Muscle layer of duodenum (tissue), 2 donors: ENCODE measurements around the gene AKT1.
"Not testable (repeated sequence)": the region's sequence is repeated elsewhere in the genome, so short reads cannot be mapped to it uniquely, and the experiment has no call there.

Source experiments
- H3K27ac ChIP-seq: one replicate; pipeline ENCODE4 v1.7.0; 2013; ENCODE audit warnings: mild to moderate bottlenecking, low read length
- H3K27me3 ChIP-seq: one replicate; pipeline ENCODE4 v1.7.0; 2013; ENCODE audit warnings: low read depth, mild to moderate bottlenecking, control low read depth, low read length
- H3K36me3 ChIP-seq, 2 donors: one replicate each; pipeline ENCODE4 v1.7.0; 2013; ENCODE audit warnings: low read length in 2 of 2, control low read depth in 1 of 2, mild to moderate bottlenecking in 1 of 2; ENCODE audit not compliant: insufficient read depth in 2 of 2, control insufficient read depth in 1 of 2
- H3K4me1 ChIP-seq, 2 donors: one replicate each; pipeline ENCODE4 v1.7.0; 2013; ENCODE audit warnings: low read length in 2 of 2, mild to moderate bottlenecking in 2 of 2, control low read depth in 1 of 2, moderate library complexity in 1 of 2; ENCODE audit not compliant: insufficient read depth in 2 of 2, control insufficient read depth in 1 of 2
- H3K4me3 ChIP-seq, 2 donors: one replicate each; pipeline ENCODE4 v1.7.0; 2013; ENCODE audit warnings: low read length in 2 of 2, low read depth in 1 of 2, mild to moderate bottlenecking in 1 of 2
- H3K9me3 ChIP-seq, 2 donors: one replicate each; pipeline ENCODE4 v1.7.0; 2013; ENCODE audit warnings: low read length in 2 of 2, control low read depth in 1 of 2, mild to moderate bottlenecking in 1 of 2; ENCODE audit not compliant: control insufficient read depth in 1 of 2
- donor health status: healthy.

AKT1 gene

GRCh38 chr14:104753528-104754212, 41.9 kb downstream of the AKT1 start:
- no peaks in the 10 kb centered on the region for H3K9me3 ChIP-seq

GRCh38 chr14:104752735-104753527, 42.6 kb downstream of the AKT1 start, which contains the start of gene SIVA1:
Gene SIVA1 (plus strand): TSS chr14:104753147. CDS start chr14:104753202, 55 bp downstream.
- Histone ChIP-seq H3K4me3 (peak within 1 kb of the TSS; percentile 79 to 98), H3K4me1 (peaks cover 25 to 36% of the 10 kb centered on the region in 2 donors), H3K27me3 (no peaks in the 10 kb centered on the region), H3K9me3 (no peaks in the 10 kb centered on the region), H3K27ac (peak within 1 kb of the TSS; percentile 69), H3K36me3 (peaks cover 22 to 31% of the 10 kb centered on the region in 2 donors)

More at GRCh38 chr14:104753528-104754212, 41.9 kb downstream of the AKT1 start:
- H3K27me3 ChIP-seq: no peaks in the 10 kb centered on the region
- H3K36me3 ChIP-seq: peaks cover 27 to 38% of the 10 kb centered on the region in 2 donors
- peak overlapping the region; percentile 23 for H3K27ac ChIP-seq
- peak overlapping the region; percentile 79 to 98 for H3K4me3 ChIP-seq
- peaks cover 22 to 36% of the 10 kb centered on the region in 2 donors for H3K4me1 ChIP-seq

- H3K27me3 ChIP-seq: no peaks in the 10 kb centered on the region
- H3K36me3 ChIP-seq: peaks cover 16 to 26% of the 10 kb centered on the region in 2 donors
- H3K27ac ChIP-seq: no peak overlapping the region
- peak overlapping the region; percentile 56 to 98 for H3K4me3 ChIP-seq
- H3K9me3 ChIP-seq: no peaks in the 10 kb centered on the region
- H3K4me1 ChIP-seq: peaks cover 25 to 36% of the 10 kb centered on the region in 2 donors
Observed at GRCh38 chr14:104752423-104752734, 43.2 kb downstream of the AKT1 start.

DNA sequence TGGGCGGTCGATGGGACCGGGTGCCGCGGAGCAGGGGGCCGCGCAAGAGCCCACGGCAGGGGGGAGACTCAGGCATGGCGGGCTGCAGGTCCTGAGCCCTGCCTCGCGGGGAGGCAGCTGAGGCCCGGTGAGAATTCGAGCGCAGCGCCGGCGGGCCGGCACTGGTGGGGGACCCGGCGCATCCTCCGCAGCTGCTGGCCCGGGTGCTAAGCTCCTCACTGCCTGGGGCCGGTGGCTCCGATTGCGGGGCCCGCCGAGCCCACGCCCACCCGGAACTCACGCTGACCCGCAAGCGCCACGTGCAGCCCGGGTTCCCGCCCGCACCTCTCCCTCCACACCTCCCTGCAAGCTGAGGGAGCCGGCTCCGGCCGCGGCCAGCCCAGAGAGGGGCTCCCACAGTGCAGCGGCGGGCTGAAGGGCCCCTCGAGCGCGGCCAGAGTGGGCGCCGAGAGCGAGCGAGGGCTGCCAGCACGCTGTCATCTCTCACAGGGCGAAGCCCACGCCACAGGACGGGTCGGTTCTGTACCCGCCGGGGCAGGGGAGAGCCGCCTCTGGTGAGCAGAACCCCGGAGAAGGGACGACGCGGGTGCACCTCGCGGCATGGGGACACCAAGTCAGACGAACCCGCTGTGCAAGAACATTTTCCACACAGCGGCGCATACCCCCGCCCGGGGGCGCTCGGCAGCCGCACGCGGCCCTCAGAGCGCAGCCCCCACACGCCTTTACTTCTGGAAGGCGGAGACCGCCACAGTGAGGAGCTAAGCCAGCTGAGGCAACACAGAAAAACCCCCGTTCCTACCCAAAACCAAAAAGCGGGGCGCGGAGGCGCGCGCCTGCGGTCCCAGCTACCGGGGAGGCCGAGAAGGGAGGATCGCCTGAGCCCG, 43.8 kb downstream of the AKT1 start:
- peak overlapping the region; percentile 56 to 98 for H3K4me3 ChIP-seq
- no peak overlapping the region for H3K27ac ChIP-seq
- H3K4me1 ChIP-seq: peaks cover 28 to 36% of the 10 kb centered on the region in 2 donors
- peaks cover 11 to 20% of the 10 kb centered on the region in 2 donors for H3K36me3 ChIP-seq
- H3K27me3 ChIP-seq: no peaks in the 10 kb centered on the region
- no peaks in the 10 kb centered on the region for H3K9me3 ChIP-seq

DNA sequence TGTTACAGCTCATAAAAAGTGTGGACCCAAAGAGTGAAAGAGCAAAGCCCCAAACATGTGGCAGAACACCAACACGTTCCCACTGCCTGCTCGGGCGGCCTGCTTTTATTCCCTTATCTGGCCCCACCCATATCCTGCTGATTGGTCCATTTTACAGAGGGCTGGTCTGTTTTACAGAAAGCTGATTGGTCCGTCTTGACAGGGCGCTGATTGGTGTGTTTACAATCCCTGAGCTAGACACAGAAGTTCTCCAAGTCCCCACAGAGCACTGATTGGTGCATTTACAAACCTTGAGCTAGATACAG, 44.8 kb downstream of the AKT1 start:
- not testable (repeated sequence) for H3K27me3 ChIP-seq, H3K36me3 ChIP-seq, H3K27ac ChIP-seq, H3K9me3 ChIP-seq, H3K4me3 ChIP-seq
- peaks cover 32 to 45% of the 10 kb centered on the region in 2 donors for H3K4me1 ChIP-seq

- no peak overlapping the region for H3K4me3 ChIP-seq
- no peak overlapping the region for H3K27ac ChIP-seq
- peaks cover 0 to 4% of the 10 kb centered on the region in 2 donors for H3K36me3 ChIP-seq
- H3K9me3 ChIP-seq: no peaks in the 10 kb centered on the region
- peaks cover 32 to 41% of the 10 kb centered on the region in 2 donors for H3K4me1 ChIP-seq
- no peaks in the 10 kb centered on the region for H3K27me3 ChIP-seq
Observed at GRCh38 chr14:104750056-104750752, 45.3 kb downstream of the AKT1 start.

DNA sequence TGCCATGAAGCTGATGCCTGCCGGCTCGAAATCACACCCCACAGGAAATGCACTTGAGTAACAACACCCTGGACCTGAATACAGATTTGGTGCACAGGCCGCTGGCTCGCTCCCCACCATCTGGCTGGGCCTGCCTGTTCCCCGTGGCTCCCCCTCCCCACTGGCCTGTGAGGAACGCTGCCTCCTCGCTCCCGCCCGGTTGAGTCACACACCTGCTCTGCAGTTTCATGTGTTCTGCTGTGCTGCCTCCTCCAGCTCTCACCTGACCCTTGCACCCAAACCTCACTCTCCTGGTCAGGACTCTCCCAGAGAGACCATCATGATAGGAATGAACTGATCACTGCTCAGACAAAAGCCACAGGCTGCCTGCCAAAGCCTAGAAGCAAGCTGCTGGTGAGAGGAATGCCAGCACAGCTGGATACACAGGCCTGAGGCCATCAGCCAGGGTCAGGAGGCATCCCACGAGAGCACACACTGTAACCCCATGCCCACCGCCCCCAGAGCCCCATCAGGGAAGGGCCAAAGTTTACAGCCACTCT, 46.4 kb downstream of the AKT1 start:
- Histone ChIP-seq H3K4me3 (no peak overlapping the region), H3K27me3 (no peaks in the 10 kb centered on the region), H3K36me3 (no peaks in the 10 kb centered on the region), H3K27ac (peak overlapping the region; percentile 31), H3K4me1 (peaks cover 25 to 31% of the 10 kb centered on the region in 2 donors), H3K9me3 (no peaks in the 10 kb centered on the region)

GRCh38 chr14:104747876-104748275, 47.7 kb downstream of the AKT1 start:
- H3K27ac ChIP-seq: no peak overlapping the region
- no peaks in the 10 kb centered on the region for H3K9me3 ChIP-seq
- H3K4me1 ChIP-seq: peaks cover 20 to 24% of the 10 kb centered on the region in 2 donors
- no peak overlapping the region for H3K4me3 ChIP-seq
- H3K27me3 ChIP-seq: no peaks in the 10 kb centered on the region
- no peaks in the 10 kb centered on the region for H3K36me3 ChIP-seq

GRCh38 chr14:104746934-104747481, 48.5 kb downstream of the AKT1 start:
- no peaks in the 10 kb centered on the region for H3K9me3 ChIP-seq
- H3K36me3 ChIP-seq: no peaks in the 10 kb centered on the region
- H3K27me3 ChIP-seq: no peaks in the 10 kb centered on the region
- H3K4me1 ChIP-seq: peaks cover 20 to 21% of the 10 kb centered on the region in 2 donors
- H3K4me3 ChIP-seq: no peak overlapping the region
- no peak overlapping the region for H3K27ac ChIP-seq

DNA sequence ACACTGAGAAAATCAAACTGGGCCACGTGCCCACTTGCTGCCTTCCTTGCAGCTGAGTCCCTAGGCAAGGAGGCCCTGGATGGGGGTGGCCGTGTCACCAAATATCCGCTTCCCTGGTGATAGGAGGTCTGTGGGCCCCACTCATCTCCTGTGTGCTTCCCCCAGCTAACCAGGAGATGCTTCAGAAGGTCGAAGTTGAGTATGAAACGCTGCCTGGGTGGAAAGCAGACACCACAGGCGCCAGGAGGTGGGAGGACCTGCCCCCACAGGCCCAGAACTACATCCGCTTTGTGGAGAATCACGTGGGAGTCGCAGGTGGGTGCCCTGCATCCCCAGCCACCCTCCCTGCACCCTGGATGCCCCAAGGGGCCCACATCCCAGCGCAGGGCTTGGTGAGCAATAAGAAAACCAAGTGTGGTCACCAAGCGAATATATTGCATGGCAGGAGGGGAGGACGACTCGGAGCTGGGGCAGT, 49.4 kb downstream of the AKT1 start:
- H3K9me3 ChIP-seq: no peaks in the 10 kb centered on the region
- H3K27me3 ChIP-seq: no peaks in the 10 kb centered on the region
- H3K36me3 ChIP-seq: peaks cover 0 to under 1% of the 10 kb centered on the region in 2 donors
- H3K4me3 ChIP-seq: no peak overlapping the region
- H3K4me1 ChIP-seq: peaks cover 19 to 20% of the 10 kb centered on the region in 2 donors
- no peak overlapping the region for H3K27ac ChIP-seq
